HG02610 (cell line): ENCODE results near the gene TMTC2.
A peak's percentile ranks its signal among the peaks of the same experiment; 100 is the strongest.

Experiments
- ATAC-seq: cut with Tn5 transposase; IDR thresholded peaks from one replicate; pipeline ENCODE4 v1.9.1; 2021; ENCODE audit warnings: mild to moderate bottlenecking, moderate library complexity; ENCODE audit not compliant: unreplicated experiment

TMTC2 gene

GRCh38 chr12:82682326-82682725 lies 4.4 kb upstream of the TMTC2 start:
- ATAC-seq: no peak

GRCh38 chr12:82682851-82683261 lies 3.9 kb upstream of the TMTC2 start:
- no peak for ATAC-seq

- peak; percentile 68 for ATAC-seq
These were observed 927 bp upstream of the TMTC2 start for GRCh38 chr12:82685790-82686167.

GRCh38 chr12:82687021-82688011 lies 610 bp downstream of the TMTC2 start:
- peak; percentile 33 for ATAC-seq

- ATAC-seq: no peak
These were observed 1.4 kb downstream of the TMTC2 start for GRCh38 chr12:82688035-82688501.

- ATAC-seq: no peak
These were observed 1.9 kb downstream of the TMTC2 start for GRCh38 chr12:82688596-82688995.

GRCh38 chr12:82690006-82690405 lies 3.3 kb downstream of the TMTC2 start:
- ATAC-seq: no peak

GRCh38 chr12:82691513-82691912 lies 4.8 kb downstream of the TMTC2 start:
- no peak for ATAC-seq

- ATAC-seq: no peak
These were observed 7.6 kb downstream of the TMTC2 start for GRCh38 chr12:82694276-82694675.

- no peak for ATAC-seq
These were observed 8.3 kb downstream of the TMTC2 start for GRCh38 chr12:82694970-82695369.

- ATAC-seq: no peak
These were observed 8.8 kb downstream of the TMTC2 start for GRCh38 chr12:82695531-82695930.

- ATAC-seq: no peak
These were observed 9.8 kb downstream of the TMTC2 start for GRCh38 chr12:82696543-82696942.

- ATAC-seq: no peak
These were observed 12.2 kb downstream of the TMTC2 start for GRCh38 chr12:82698708-82699564.

GRCh38 chr12:82705774-82706173 lies 19.1 kb downstream of the TMTC2 start:
- no peak for ATAC-seq

- ATAC-seq: no peak
These were observed 21.6 kb downstream of the TMTC2 start for GRCh38 chr12:82708061-82708879.

- ATAC-seq: no peak
These were observed 23.2 kb downstream of the TMTC2 start for GRCh38 chr12:82709794-82710355.

- no peak for ATAC-seq
These were observed 24.0 kb downstream of the TMTC2 start for GRCh38 chr12:82710741-82711140.

GRCh38 chr12:82714427-82714826 lies 27.7 kb downstream of the TMTC2 start:
- ATAC-seq: no peak

GRCh38 chr12:82721726-82722125 lies 35.0 kb downstream of the TMTC2 start:
- ATAC-seq: peak; percentile 66

GRCh38 chr12:82723093-82723492 lies 36.4 kb downstream of the TMTC2 start:
- peak; percentile 54 for ATAC-seq
